H9 (cell line): Measurements from ENCODE around the gene GTF2A1L. TPM values are rescaled to one million over a fixed set of nuclear protein-coding genes. Genes with fewer than 3 reads are reported as not detected.

Source experiments
- DNase-seq: peaks from one replicate; pipeline ENCODE4 v3.0.0-alpha.2; 2017
- H2AFZ ChIP-seq: one replicate; pipeline ENCODE4 v1.6.1; 2013; ENCODE audit warnings: mild to moderate bottlenecking, low read length, control low read depth, moderate library complexity
- H2AK5ac ChIP-seq: 2 replicates; pipeline ENCODE4 v1.6.1; 2013; ENCODE audit warnings: low read length, control low read depth, mixed read lengths; ENCODE audit not compliant: insufficient read length
- H2BK120ac ChIP-seq: one replicate; pipeline ENCODE4 v1.6.1; 2013; ENCODE audit warnings: low read depth, mild to moderate bottlenecking, low read length, control low read depth, inconsistent platforms; ENCODE audit not compliant: poor library complexity, severe bottlenecking
- H2BK12ac ChIP-seq: 2 replicates; pipeline ENCODE4 v1.6.1; 2013; ENCODE audit warnings: low read length, control low read depth, mixed read lengths, low read depth; ENCODE audit not compliant: insufficient read length
- H2BK15ac ChIP-seq: 2 replicates; pipeline ENCODE4 v1.6.1; 2013; ENCODE audit warnings: low read depth, low read length, control low read depth
- H2BK20ac ChIP-seq: one replicate; pipeline ENCODE4 v1.6.1; 2013; ENCODE audit warnings: low read depth, mild to moderate bottlenecking, low read length, control low read depth, inconsistent platforms; ENCODE audit not compliant: poor library complexity, severe bottlenecking
- H2BK5ac ChIP-seq: 2 replicates; pipeline ENCODE4 v1.6.1; 2013; ENCODE audit warnings: low read length, control low read depth, mixed read lengths; ENCODE audit not compliant: insufficient read length
- H3K14ac ChIP-seq: 2 replicates; pipeline ENCODE4 v1.6.1; 2013; ENCODE audit warnings: low read length, control low read depth; ENCODE audit not compliant: insufficient read depth
- H3K18ac ChIP-seq: 2 replicates; pipeline ENCODE4 v1.6.1; 2013; ENCODE audit warnings: low read depth, mild to moderate bottlenecking, mixed read lengths, low read length, control low read depth; ENCODE audit not compliant: insufficient read length
- H3K23ac ChIP-seq: 2 replicates; pipeline ENCODE4 v1.6.1; 2013; ENCODE audit warnings: low read length, control low read depth, mixed read lengths, low read depth; ENCODE audit not compliant: insufficient read length
- H3K23me2 ChIP-seq: 2 replicates; pipeline ENCODE4 v1.6.1; 2013; ENCODE audit warnings: low read depth, mild to moderate bottlenecking, mixed read lengths, low read length, control low read depth; ENCODE audit not compliant: insufficient read length, poor library complexity, severe bottlenecking
- H3K27ac ChIP-seq: 2 replicates; pipeline ENCODE4 v1.5.1; 2013; ENCODE audit warnings: low read length, control low read depth, mixed read lengths, low read depth; ENCODE audit not compliant: insufficient read length
- H3K27me3 ChIP-seq: 2 replicates; pipeline ENCODE4 v1.6.1; 2013; ENCODE audit warnings: low read length, control low read depth, inconsistent platforms; ENCODE audit not compliant: insufficient read depth
- H3K4ac ChIP-seq: 2 replicates; pipeline ENCODE4 v1.6.1; 2013; ENCODE audit warnings: low read depth, mild to moderate bottlenecking, control low read depth, inconsistent platforms, low read length, moderate library complexity
- H3K4me1 ChIP-seq: 2 replicates; pipeline ENCODE4 v1.6.1; 2013; ENCODE audit warnings: low read length, control low read depth, inconsistent platforms; ENCODE audit not compliant: insufficient read depth
- H3K4me2 ChIP-seq: 2 replicates; pipeline ENCODE4 v1.6.1; 2013; ENCODE audit warnings: low read length, control low read depth, mixed read lengths; ENCODE audit not compliant: insufficient read length, insufficient read depth
- H3K56ac ChIP-seq: 2 replicates; pipeline ENCODE4 v1.6.1; 2013; ENCODE audit warnings: low read depth, mild to moderate bottlenecking, mixed read lengths, low read length, control low read depth; ENCODE audit not compliant: insufficient read length
- H3K79me1 ChIP-seq: 2 replicates; pipeline ENCODE4 v1.6.1; 2013; ENCODE audit warnings: low read depth, mild to moderate bottlenecking, moderate library complexity, low read length, control low read depth, inconsistent platforms; ENCODE audit not compliant: insufficient read depth, poor library complexity, severe bottlenecking
- H3K79me2 ChIP-seq: 2 replicates; pipeline ENCODE4 v1.6.1; 2013; ENCODE audit warnings: low read length, control low read depth, inconsistent platforms; ENCODE audit not compliant: insufficient read depth
- H3K9ac ChIP-seq: 2 replicates; pipeline ENCODE4 v1.6.1; 2013; ENCODE audit warnings: low read length, control low read depth, mixed read lengths; ENCODE audit not compliant: insufficient read length; ENCODE audit errors: extremely low read depth
- H3K9me3 ChIP-seq: one replicate; pipeline ENCODE4 v1.6.1; 2013; ENCODE audit warnings: low read depth, low read length, inconsistent platforms; ENCODE audit not compliant: control insufficient read depth
- H3T11ph ChIP-seq: one replicate; pipeline ENCODE4 v1.6.1; 2013; ENCODE audit warnings: mild to moderate bottlenecking, low read length, control low read depth, inconsistent platforms
- H4K20me1 ChIP-seq: one replicate; pipeline ENCODE4 v1.6.1; 2013; ENCODE audit not compliant: control insufficient read depth, insufficient read length, insufficient read depth
- H4K5ac ChIP-seq: 2 replicates; pipeline ENCODE4 v1.6.1; 2013; ENCODE audit warnings: low read depth, mild to moderate bottlenecking, mixed read lengths, low read length, control low read depth; ENCODE audit not compliant: insufficient read length
- H4K8ac ChIP-seq: replicated peaks from 2 replicates; pipeline ENCODE4 v1.6.1; 2013; ENCODE audit warnings: low read length, control low read depth, mixed read lengths, low read depth; ENCODE audit not compliant: insufficient read length
- H4K91ac ChIP-seq: 2 replicates; pipeline ENCODE4 v1.6.1; 2013; ENCODE audit warnings: low read depth, mild to moderate bottlenecking, moderate library complexity, mixed read lengths, low read length, control low read depth; ENCODE audit not compliant: insufficient read length
- H3K27ac Mint-ChIP-seq, 3 experiments: 2 replicates in 2 of 3; 3 replicates in 1 of 3; pipeline ENCODE4 v1.8.0; 2020 to 2021; ENCODE audit warnings: mixed read lengths in 3 of 3, mild to moderate bottlenecking in 1 of 3, moderate library complexity in 1 of 3
- H3K27me3 Mint-ChIP-seq: 2 replicates; pipeline ENCODE4 v1.8.0; 2021; ENCODE audit warnings: low read depth, mild to moderate bottlenecking, moderate library complexity, mixed read lengths
- H3K36me3 Mint-ChIP-seq, 3 experiments: 2 replicates in 2 of 3; 3 replicates in 1 of 3; pipeline ENCODE4 v1.8.0; 2020 to 2021; ENCODE audit warnings: low read depth in 3 of 3, mixed read lengths in 3 of 3; ENCODE audit not compliant: insufficient read depth in 1 of 3
- H3K4me1 Mint-ChIP-seq, 2 experiments: 2 replicates each; pipeline ENCODE4 v1.8.0; 2020; ENCODE audit warnings: mixed read lengths in 2 of 2
- H3K4me3 Mint-ChIP-seq, 2 experiments: 2 replicates in 1 of 2; 3 replicates in 1 of 2; pipeline ENCODE4 v1.8.0; 2020 to 2021; ENCODE audit warnings: mild to moderate bottlenecking in 2 of 2, mixed read lengths in 2 of 2, moderate library complexity in 1 of 2
- H3K9me3 Mint-ChIP-seq, 2 experiments: 2 replicates in 1 of 2; 3 replicates in 1 of 2; pipeline ENCODE4 v1.8.0; 2020; ENCODE audit warnings: mild to moderate bottlenecking in 2 of 2, mixed read lengths in 2 of 2, moderate library complexity in 1 of 2
- WGBS: extraction: QIAGEN DNeasy Blood & Tissue Kit; methylation state at CpG from one replicate; pipeline ENCODE4 v1.1.7; 2013; ENCODE audit warnings: missing lambda C conversion rate, low lambda C conversion rate, mixed read lengths; ENCODE audit not compliant: insufficient read length; ENCODE audit errors: extremely low coverage; 5-methylcytosine and 5-hydroxymethylcytosine counted together
- total RNA-seq: library from RNA; stranded (reverse); gene quantifications from 2 replicates; pipeline ENCODE4 v1.2.1, GENCODE V29; 2021
- TF ChIP-seq, protein P1 (sequence below): fragments of 200-600 bp; sonication (generic); conservative IDR thresholded peaks from 3 replicates; pipeline ENCODE4 v1.8.0; 2021; ENCODE audit warnings: antibody characterized with exemption, mild to moderate bottlenecking

GTF2A1L gene
- total RNA-seq, 1 experiment from 2014 or later, result not detected

DNA sequence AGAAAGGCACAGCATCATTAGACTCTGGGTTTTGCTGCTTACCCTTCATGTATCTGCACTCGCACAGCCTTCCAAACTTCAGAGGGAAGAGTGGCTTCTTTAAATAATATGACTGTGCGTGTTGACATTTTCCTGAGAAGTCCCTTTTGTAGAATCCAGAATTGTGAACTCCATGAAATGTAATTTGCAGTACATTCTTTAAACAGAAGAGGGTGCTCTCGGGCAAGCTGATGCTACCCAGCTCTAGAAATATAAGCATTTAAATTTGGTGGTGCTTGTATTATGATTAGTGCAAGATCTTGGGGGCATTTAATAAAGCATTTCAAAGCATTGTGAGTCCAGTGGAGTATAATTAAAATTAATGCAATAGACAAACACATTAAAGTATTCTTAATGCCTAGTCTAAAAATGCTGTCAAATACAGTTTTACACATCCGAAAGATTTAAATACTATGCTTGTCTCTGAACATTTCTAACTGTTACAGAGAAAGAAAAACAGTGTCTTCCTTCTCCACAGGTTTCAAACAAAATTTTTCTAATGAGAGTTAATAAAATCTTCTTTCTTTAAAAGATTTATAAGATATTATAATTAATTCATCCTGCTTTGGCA is 17.3 kb upstream of the GTF2A1L start:
- H2BK20ac ChIP-seq, result no peak overlapping the region
- no peak overlapping the region for H3K14ac ChIP-seq
- H3K4me3 Mint-ChIP-seq, result no peak overlapping the region
- H4K5ac ChIP-seq, result no peak overlapping the region
- H4K91ac ChIP-seq, result no peak overlapping the region
- no peaks in the 10 kb centered on the region for H3K4me1 Mint-ChIP-seq
- H3K4me1 ChIP-seq, result no peaks in the 10 kb centered on the region
- no peak overlapping the region for H3K56ac ChIP-seq
- H3K9ac ChIP-seq, result no peak overlapping the region
- TF ChIP-seq, protein P1, sequence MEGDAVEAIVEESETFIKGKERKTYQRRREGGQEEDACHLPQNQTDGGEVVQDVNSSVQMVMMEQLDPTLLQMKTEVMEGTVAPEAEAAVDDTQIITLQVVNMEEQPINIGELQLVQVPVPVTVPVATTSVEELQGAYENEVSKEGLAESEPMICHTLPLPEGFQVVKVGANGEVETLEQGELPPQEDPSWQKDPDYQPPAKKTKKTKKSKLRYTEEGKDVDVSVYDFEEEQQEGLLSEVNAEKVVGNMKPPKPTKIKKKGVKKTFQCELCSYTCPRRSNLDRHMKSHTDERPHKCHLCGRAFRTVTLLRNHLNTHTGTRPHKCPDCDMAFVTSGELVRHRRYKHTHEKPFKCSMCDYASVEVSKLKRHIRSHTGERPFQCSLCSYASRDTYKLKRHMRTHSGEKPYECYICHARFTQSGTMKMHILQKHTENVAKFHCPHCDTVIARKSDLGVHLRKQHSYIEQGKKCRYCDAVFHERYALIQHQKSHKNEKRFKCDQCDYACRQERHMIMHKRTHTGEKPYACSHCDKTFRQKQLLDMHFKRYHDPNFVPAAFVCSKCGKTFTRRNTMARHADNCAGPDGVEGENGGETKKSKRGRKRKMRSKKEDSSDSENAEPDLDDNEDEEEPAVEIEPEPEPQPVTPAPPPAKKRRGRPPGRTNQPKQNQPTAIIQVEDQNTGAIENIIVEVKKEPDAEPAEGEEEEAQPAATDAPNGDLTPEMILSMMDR, result peak; percentile 83
- H4K8ac ChIP-seq, result no peak overlapping the region
- no peaks in the 10 kb centered on the region for H3K23me2 ChIP-seq
- H3K4ac ChIP-seq, result no peak overlapping the region
- no peak overlapping the region for H3K27ac Mint-ChIP-seq
- H3K79me1 ChIP-seq, result no peaks in the 10 kb centered on the region
- H3K9me3 ChIP-seq, result no peaks in the 10 kb centered on the region
- no peaks in the 10 kb centered on the region; a peak in 1 of 7 replicates for H3K36me3 Mint-ChIP-seq
- no peak for DNase-seq
- no peaks in the 10 kb centered on the region for H4K20me1 ChIP-seq
- H3K23ac ChIP-seq, result no peak overlapping the region
- H3K79me2 ChIP-seq, result no peaks in the 10 kb centered on the region
- no CpG with 5 or more reads among the region's 4 CpGs for WGBS
- no peak overlapping the region for H3K27ac ChIP-seq
- H2BK15ac ChIP-seq, result no peak overlapping the region
- H2BK5ac ChIP-seq, result no peak overlapping the region
- H2AFZ ChIP-seq, result no peak overlapping the region
- H2BK12ac ChIP-seq, result no peak overlapping the region
- H3K18ac ChIP-seq, result no peak overlapping the region
- H2AK5ac ChIP-seq, result no peak overlapping the region
- no peak overlapping the region for H3T11ph ChIP-seq
- no peaks in the 10 kb centered on the region for H3K27me3 ChIP-seq
- H3K9me3 Mint-ChIP-seq, result no peaks in the 10 kb centered on the region
- H3K4me2 ChIP-seq, result no peak overlapping the region
- no peak overlapping the region for H2BK120ac ChIP-seq
- H3K27me3 Mint-ChIP-seq, result no peaks in the 10 kb centered on the region
